SKM-1 (cell line): ENCODE results near the gene CTIF.

Source experiments
- DNase-seq: peaks from one replicate; lab custom pipeline; 2025; ENCODE audit not compliant: unreplicated experiment; lab: John Stamatoyannopoulos, UW

The CTIF gene

DNA sequence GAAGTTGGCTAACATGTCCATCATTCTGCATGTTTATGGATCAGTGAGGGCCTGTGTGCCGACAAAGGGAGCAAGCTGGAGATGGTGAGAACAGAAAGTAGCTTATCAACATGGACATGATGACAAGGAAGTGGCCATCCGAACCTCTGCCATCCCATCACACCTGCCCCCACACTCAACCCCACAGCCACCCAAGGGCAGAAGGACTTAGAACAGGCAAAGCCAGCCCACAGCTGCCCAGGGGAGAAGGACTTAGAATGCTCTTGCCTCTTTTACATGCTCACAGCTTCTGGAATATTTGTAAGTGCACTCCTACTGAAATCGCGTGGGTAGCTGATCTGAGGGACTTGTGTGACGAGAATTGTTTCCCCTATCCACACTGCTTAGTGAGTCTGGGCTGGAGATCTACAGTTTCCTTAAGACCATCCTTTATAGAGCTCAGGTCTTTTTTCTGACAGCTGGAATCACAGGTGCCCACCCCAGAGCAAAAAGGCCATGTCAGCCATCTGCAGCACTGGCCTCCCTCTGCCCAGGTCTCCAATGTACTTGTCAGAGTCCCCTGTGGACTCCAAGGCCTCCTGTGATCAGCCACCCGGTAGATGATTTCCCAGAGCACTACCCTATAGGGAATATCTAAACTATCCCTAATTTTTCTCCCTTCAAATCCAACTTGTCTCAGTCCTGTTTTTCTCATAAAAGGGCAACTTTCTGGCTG, 257.8 kb downstream of the CTIF start:
- DNase-seq, result no peak

DNA sequence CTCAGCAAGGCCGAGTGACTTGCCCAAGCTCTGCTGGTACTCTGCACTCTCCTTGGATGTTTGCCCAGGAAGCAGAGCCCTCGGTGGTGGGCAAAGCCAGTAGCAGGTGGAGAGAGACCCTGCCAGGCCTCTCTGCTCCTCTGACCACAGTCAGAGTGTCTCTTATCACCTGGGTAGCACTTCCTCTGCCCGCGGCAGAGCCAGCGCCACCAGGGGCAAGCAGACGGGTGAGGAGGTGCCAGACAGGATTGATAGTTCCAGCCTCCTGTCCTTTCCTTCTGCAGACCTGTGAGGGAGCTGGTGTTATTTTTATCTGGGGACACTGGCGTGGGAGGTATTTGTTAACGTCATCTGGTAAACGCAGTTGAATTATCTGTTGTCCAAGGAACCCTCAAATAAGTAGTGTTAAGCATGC, 259.0 kb downstream of the CTIF start:
- DNase-seq, result no peak

DNA sequence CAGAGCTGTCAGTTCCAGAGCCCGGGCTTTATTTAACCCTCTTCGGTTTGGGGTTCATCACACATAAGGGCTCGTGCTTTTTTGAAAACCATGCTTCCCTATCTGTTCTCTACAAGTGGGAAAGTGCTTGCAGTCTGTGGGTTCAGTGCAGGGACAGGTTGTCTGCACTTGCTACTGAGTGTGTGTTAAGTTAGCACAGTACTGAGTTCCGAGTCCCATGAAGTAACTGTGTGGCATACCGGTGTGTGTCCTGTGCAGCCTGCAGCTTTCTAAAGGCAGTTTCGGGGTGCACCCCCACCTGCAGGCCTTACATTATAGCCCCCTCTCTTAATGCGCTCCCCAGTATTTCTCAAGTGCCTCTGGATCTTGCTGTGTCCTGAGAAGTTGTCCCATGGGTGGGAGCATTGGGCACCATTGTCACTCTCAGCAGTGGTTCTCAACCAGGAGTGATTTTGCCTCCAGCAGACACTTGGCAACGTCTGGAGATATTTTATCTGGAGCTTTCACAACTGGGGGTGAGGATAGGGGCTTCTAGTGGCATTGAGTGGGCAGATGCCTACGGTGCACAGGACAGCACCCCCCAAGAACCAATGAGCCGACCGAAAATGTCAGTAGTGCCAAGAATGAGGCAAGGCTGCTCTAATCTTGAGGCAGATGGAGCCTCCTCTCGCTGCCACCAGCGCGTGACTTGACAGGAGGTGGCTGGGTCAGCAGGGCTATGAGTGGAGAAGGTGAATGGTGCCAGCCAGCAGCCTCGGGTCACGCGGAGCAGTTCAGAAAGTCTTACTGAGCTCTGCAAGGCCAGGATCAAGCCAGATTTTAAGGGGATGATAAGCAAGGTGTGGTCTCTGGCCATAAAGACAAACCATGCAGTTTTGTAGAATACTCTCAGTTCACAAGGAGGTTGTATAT, 259.8 kb downstream of the CTIF start:
- DNase-seq, result no peak

DNA sequence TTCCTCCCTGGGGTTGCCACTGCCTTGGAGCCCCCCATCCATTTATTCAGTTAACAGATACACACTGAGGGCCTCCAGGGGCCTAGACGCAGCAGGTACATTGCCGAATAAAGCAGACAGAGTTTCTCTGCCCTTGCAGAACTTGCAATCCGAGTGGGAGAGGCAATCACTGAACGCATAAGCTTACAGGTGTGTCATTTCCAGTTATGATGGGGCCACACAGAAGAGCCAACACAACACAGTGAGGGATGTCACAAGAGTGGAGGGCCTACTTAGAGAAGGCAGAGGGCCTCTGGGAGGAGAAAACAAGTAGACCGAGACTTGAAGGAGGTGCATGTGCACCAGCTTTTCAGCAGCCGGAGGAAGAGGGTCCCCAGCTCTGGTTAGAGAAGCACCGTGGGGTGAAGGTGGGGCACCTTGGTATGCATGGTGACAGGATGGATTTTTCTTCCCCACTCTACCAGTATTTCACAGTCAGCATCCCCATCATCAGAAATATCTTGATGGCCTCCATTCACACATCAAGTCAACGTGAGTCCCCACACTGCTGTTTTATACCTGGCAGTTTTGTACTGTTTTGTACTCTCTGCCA, 261.0 kb downstream of the CTIF start:
- no peak for DNase-seq

DNA sequence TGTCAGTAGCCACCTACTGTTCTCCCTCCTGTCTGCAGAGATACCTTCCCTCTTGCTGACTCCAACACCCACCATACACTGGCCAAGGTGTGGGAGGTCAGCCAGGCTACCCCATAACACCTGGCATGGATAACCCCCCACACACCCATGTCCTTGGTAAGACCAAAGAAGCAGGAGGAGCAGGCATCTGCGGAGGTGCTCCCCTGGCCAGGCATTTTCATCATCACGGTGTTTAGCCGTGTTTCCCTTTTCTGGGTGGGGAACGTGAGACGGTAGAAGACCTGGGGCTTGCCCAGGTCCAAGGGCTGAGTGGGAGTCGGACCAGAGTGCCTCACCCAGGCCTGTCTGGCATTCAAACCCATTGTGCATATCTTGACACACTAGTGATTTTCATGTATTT, 261.6 kb downstream of the CTIF start:
- DNase-seq, result no peak

DNA sequence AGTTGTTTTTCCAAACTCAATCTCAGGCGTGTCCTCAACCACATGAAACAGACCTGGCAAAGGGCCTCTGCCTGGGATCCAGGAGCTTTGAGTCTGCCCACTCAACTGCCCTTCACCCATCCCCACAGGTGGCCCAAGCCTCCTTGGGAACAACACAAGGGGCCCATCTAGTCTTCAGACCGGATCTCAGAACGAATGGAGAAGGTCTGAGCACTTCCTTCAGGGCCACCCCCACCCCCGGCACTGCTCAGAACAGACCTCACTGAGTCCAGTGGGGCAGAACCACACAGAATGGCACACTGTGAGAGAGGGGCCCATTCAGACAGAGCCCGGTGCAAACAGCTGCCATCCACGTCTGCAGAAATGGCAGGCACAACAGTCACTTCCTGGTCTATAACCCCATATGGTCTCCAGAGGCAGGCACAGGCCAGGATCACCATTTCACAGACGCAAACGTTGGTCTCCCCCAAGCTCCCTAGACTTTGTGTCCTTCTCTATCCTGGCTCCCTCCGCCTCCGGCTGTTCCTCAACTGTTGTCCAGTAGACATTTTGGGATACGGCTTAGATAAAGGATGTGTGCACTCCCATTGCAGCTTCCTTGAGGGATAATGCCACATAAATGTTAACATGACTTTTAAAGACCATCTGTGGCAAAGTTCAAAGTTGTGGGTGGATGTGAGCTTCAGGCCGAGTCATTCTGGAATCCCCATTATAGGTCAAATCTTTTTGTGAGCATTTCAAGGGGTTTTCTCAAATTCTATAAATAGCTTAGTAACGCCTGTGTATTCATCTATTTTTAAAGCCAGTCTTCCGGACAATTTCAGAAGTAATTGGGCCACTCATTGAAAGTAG, 262.3 kb downstream of the CTIF start:
- no peak for DNase-seq

DNA sequence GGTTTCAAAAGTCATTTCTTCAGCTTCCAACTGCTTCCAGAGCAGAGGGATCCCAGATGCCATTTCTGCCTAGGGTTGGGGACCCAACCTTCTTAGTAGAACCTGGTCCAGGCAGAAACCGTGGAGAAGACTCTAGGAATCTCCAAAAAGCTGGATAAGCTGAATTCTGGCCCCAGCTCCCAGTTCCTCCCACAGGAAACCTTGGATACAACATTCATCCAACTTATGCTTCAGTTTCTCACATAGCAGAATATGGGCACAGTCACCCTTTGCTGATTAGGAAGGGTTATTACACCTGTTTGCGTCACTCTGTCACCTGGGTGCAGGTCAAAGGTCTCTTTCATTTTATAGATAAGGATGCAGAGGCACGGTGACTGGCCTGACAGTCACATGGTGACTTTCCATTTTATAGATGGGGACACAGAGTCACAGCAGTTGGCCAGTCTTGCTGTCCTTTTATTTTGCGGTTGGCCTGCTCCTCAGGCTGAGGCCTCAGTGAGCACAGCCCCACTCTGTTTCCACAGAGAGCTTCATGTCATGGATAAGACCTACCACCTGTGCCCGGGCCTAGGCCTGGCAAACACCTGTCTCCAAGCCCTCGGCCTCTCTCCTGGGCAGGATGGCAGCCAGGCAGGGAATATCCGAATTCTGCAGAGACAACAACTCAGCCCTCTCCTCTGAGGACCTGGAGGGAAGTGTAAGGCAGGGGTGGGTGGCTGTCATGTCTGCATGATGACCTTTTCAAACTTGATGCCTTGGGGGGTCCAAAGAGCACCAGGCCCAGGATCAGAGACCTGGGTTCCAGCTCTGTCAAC, 263.1 kb downstream of the CTIF start:
- DNase-seq, result no peak

DNA sequence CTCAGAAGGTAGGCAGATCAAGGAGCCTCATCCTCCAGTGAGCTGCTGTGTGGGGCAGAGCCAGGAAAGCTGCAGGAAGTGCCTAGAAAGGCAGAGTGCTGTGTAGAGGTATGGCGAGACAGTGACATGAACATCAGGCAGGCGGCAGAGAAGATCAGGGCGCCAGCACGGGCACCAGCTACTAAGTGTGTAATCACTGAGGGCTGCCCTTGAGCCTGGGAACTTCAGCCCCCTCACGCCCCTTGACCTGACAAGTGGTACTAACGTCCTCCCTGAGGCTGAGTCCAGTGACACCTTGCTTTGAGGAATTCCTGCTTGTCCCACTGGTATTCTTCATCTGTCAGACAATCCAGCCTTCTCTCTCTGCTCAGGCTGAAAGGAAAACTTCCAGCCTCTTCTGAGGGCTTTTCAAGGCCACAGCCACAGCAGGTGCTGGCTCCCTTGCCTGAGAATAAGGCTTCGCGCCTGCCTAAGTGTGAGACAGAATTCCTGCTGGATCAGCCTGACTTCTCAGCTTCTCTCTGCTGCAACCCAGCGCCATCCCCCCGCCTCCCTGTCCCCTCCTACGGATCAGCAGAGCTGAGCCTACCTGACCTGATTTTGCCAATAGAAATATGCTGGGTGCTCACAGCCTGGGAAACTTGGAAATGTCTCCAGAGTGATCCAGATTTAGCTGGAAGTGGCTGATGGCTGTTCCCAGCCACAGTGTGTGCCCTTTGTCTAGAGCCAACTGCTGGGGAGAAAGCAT, 263.9 kb downstream of the CTIF start:
- DNase-seq, result no peak

DNA sequence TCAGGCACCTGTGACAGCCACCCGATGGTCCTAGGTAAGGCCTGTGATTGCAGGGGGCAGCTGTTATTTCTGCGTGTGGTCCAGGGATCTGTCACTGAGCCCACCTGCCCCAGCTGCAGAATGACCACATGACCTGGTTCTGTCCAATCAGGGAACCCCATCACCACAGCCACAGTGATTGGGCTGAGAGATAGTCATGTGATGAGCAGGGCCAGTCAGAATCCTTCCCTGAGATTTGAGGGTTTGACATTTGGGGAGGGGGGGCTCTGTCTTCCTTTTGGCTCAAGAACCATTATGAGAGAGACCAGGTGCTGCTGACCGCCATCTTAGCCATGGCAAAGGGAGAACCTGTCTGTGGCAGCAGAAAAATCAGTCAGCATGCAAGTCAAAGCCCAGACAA, 264.7 kb downstream of the CTIF start:
- no peak for DNase-seq

DNA sequence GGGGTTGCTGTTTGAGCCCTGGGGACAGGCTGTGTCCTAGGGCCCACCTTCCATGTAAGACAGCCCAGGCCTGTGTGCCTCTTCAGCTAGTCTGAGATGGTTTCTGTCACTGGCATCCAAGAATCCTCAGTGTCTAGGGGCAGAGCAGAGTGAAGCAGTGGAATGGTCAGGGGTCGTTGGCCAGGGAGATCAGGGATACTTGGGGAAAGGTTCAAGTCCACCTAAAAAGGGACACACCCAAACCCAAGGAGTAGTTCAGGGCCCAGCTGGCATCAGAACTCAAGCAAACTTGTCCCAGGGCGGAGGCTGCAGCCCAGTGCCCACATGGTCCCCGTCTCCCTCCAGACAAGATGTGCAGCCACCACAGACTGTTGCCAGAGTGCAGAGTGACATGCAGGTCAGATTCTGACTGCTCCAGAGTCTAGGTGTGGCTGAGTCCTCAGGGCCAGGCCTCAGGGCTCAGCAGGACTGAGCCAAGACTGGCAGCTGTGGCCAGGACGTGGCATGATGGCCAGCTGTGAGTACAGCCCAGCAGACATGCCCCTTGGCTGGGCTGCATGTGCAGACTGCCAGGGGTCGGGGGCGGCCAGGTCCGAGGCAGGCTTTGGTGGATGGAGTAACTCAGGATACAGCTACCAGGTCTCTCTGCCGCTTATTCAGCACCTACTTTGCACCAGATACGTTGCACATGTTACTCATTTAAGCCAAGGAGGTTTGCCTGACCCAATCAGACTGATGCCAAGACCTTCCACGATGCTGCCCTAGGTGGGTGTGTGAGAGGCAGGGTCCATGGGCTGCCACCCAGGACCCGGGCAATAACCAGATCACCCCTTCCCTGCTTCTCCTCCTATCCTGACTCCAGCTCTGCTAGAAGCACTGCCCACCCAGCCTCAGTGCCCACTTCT, 265.4 kb downstream of the CTIF start:
- DNase-seq, result no peak

DNA sequence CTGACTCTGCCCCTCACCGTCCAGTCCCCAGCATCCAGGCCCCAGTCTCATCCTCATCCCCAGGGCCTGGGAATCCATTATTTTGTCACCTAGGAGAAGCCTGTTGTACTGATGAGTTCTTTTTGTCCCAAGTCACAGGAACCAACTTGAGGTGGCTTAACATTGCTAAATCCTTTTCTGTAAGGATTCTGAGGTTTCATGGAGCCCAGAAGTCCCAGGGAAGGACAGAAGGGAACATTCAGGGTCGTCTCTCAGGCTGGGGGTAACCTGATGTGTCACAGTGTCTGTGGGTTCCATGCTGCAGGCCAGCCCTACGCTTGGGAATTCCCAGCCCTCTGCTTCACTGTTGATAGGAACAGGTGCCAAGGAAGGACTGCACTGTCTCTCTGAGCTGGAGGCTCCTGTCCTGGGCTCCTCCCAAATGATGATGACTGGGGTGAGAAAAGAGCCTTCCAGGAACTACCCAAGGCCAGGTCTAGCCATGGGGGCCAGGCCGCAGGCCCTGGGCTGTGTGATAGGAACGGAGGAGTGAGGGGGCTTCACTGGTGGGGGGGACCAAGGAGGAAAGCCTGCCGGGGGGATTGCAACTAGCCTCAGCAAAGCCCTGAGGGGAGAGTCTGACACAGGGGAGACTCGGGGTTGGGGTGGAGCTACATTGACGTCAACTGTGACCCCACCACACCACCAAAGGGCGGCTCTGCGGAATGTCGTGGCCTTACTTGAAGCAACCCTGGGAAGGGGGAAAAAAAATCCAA, 266.2 kb downstream of the CTIF start:
- no peak for DNase-seq

DNA sequence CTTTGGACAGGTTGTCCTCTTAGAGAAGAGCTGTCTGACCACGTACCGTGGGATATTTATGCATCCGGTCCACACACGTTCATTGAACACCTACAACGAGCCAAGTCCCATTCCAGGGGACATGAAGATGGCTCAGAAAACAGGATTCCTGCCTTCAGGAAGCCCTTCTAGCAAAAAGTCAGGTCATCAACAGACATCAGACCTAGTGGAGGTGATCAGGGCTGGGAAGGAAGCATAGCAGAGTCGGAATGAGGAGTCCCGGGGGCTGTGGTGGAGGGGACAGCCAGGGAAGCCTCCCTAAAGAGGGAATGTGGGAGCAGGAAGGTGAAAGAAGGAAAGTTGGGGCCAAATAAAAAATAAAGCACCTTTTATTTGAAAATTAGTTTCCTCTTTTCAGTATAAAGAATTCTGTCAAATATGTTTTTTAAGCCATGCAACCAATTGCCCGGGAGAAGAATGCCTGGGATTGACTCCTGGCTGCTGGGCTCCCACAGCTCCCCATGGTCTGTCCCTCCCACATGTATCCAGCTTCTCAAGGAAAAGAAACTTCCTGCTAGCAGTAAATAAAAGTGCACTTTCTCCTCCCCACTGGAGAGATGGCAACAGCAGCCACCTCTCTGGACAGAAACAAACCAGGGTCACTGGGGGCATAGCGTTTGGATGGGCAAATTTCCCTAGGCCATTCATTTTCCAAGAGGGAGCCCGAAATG, 267.1 kb downstream of the CTIF start:
- DNase-seq, result no peak

DNA sequence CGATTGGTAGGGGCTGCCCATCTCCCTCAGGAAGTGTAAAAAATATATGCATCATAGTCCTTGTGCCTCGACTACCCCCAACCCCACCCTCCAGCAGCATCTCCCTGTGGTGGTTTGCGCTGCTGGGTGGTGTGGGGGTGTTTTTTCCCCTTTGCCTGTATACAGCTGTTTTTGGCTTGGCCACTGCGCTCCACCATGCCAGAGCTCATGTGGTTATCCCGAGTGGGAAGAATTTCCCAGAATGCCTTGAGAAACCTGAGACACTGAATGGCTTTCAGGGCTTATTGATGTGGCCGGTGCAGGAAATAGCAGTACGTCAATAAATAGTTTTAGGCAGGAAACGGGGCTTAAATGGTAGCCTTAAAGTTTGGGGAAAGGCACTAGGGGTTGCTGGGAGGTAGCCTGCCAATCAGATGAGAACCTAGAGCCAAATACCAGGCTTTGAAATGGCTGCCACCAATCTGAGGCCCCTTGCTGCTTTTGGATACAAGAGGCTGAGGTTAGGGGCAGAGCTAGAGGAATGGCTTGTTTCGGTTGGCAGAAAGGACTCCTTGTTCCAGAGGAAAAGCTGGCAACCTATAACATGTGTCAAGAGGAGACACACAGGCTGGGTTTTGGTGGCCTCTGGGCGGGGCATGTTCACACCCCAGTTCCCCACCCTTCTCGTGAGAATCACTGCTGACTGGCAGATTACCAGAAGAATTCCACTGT, 267.9 kb downstream of the CTIF start:
- DNase-seq, result no peak

DNA sequence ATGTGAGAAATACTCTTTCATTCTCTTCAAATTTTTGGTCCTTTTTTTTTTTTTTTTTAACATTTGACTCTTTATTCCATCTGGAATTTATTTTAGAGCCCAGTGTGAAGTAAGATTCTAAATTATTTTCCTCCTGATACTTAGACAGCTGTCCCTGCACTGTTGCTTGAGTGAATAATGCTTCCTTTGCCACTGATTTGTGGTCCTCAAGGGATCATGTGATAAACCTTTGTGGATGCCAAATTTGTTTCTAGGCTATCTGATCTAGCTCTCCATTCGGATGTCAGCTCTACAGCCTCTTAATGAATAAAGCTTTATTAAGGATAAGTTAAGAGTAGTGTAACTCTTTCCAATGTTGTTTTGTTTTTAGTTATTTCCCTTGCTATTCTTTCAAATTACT, 269.6 kb downstream of the CTIF start:
- DNase-seq, result no peak

DNA sequence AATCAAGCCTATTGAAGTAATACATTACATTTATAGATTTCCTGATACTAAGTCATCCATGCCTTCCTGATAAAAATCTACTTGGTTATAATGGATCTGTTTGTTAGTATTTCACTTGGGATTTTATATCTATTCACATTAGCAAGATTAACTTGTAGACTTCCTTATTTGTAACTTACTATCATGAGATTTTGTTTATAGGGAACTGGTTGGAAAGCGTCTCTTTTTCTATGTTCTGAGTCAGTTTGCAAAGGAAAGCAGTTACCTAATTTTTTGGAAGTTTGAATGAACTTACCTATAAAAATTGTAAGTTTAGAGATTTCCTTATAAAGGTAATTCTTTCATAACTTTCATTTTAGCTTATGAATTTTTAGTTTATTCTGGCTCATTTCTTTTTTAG, 270.5 kb downstream of the CTIF start:
- DNase-seq, result no peak

DNA sequence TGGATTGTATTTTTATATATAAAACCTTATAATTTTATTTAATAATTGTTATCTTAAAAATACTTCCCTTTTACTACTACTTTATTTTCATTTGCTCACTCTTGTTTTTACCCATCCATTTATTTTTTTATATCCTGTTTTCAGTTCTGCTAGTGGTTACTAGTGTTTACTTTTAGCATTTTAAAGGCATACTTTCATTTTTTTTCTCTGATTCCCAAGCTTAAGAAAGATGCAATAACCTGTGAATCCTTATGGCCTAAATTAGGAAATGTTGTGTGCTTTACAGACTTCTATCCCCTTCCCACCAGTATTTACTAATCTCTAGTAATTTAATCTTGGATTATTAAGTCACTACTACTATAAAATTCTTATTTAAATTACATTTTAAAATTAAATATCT, 272.0 kb downstream of the CTIF start:
- no peak for DNase-seq

DNA sequence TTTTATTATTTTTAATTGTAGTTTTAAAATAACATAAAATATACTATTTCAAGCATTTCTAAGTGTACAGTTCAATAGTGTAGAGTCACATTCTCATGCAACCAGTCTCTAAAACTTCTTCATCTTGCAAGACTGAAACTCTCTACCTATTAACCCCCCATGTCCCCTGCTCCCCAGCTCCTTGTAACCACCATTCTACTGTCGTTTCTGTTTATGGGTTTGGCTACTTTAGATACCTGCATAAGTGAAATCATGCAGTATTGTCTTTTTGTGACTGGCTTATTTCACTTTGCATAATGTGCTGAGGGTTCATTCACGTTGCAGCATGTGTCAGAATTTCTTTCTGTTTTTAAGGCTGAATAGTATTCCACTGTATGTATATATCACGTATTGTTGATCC, 272.6 kb downstream of the CTIF start:
- DNase-seq, result no peak
